GM19193 (cell line): Measurements from ENCODE around the gene MPP7.

Source experiments
- POLR2A ChIP-seq: IDR thresholded peaks from 4 replicates; pipeline ENCODE4 v1.6.1; 2011; ENCODE audit not compliant: insufficient read depth, insufficient read length; ENCODE audit errors: extremely low read depth

The MPP7 gene

DNA sequence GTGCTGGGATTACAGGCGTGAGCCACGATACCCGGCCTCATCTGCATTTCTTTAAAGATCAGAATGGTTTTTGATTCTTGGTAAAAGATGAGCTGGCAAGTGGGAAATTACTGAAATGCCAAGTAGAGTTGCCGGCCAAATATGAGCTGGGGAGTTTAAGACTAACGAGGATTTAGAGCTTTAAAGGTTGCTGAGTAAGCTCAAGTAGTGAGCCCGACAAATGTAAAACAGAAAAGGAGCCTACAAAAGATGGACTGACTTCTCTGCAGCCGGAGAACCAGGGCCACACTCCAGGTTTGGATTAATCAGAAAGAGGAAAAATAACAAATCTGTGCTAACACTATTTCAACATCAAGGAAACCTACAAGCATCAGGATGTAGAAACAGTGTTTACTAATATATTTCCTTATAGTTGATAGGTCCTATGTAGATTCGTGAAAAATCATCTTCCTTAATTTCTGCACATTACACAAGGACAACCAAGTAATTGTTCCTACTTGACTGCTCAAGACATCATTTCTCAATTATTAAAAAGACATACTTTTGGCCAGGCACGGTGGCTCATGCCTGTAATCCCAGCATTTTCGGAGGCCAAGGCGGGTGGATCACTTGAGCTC lies 49.6 kb downstream of the MPP7 start:
- no peak for TF ChIP-seq POLR2A
